ENCODE measurements around the gene PCYT2. TPM values are rescaled to one million over a fixed set of nuclear protein-coding genes. Genes with fewer than 3 reads are reported as not detected.

Gene PCYT2
- total RNA-seq, 1 donor from 2014 or later = 24.5 TPM

DNA sequence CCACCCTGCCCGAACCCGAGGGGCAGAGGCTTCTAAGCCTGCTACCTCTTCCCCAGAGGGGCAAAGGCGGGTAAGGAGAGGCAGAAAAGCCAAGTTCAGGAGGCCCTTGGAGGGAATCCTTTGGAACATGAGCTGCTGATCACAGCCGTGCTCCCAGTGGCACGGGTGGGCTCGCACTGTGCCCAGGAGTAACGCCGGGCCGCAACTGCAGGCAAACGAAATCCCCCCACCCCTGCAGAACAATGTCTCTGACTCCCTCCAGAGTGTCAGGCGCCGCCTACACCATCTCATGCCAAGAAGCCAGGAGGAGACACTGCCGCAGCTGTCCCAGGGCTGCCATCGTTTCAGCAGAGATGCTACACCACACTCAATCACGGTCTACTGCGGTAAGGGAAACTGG, 59.8 kb downstream of the PCYT2 start:
- no peak for DNase-seq

Other genes with a start within 250 kb of the PCYT2 start
- 5.5 TPM for gene OXLD1, start 244.8 kb downstream of the PCYT2 start, total RNA-seq
- gene CCDC137, start 244.7 kb downstream of the PCYT2 start, total RNA-seq = 3.9 TPM
- gene ARL16, start 227.6 kb downstream of the PCYT2 start, total RNA-seq = 34.0 TPM
- 37.6 TPM for gene HGS, start 227.4 kb downstream of the PCYT2 start, total RNA-seq
- 4.7 TPM for gene MRPL12, start 208.0 kb downstream of the PCYT2 start, total RNA-seq
- 4.2 TPM for gene SLC25A10, start 199.1 kb downstream of the PCYT2 start, total RNA-seq
- gene GCGR, start 107.2 kb downstream of the PCYT2 start, total RNA-seq = not detected
- gene MCRIP1, start 78.1 kb downstream of the PCYT2 start, total RNA-seq = 85.9 TPM
- gene PPP1R27, start 76.3 kb downstream of the PCYT2 start, total RNA-seq = not detected
- 57.4 TPM for gene P4HB, start 50.9 kb downstream of the PCYT2 start, total RNA-seq
- gene ARHGDIA, start 40.1 kb downstream of the PCYT2 start, total RNA-seq = 22.9 TPM
- 78.3 TPM for gene ALYREF, start 19.8 kb downstream of the PCYT2 start, total RNA-seq
- 43.0 TPM for gene ANAPC11, start 19.7 kb downstream of the PCYT2 start, total RNA-seq
- gene NPB, start 9.2 kb downstream of the PCYT2 start, total RNA-seq = 2.0 TPM
- gene SIRT7, start 6.8 kb upstream of the PCYT2 start, total RNA-seq = 8.0 TPM
- gene MAFG, start 16.3 kb upstream of the PCYT2 start, total RNA-seq = 16.5 TPM
- 17.6 TPM for gene PYCR1, start 25.9 kb upstream of the PCYT2 start, total RNA-seq
- gene MYADML2, start 35.8 kb upstream of the PCYT2 start, total RNA-seq = 0.16 TPM
- 0.31 TPM for gene NOTUM, start 49.8 kb upstream of the PCYT2 start, total RNA-seq
- 11.1 TPM for gene ASPSCR1, start 66.2 kb upstream of the PCYT2 start, total RNA-seq
- 29.2 TPM for gene CENPX, start 111.5 kb upstream of the PCYT2 start, total RNA-seq
- 14.2 TPM for gene LRRC45, start 111.9 kb upstream of the PCYT2 start, total RNA-seq
- 76.0 TPM for gene RAC3, start 120.3 kb upstream of the PCYT2 start, total RNA-seq
- gene DCXR, start 126.3 kb upstream of the PCYT2 start, total RNA-seq = 18.1 TPM
- gene RFNG, start 140.4 kb upstream of the PCYT2 start, total RNA-seq = 14.5 TPM
- 64.4 TPM for gene GPS1, start 140.5 kb upstream of the PCYT2 start, total RNA-seq
- 21.4 TPM for gene DUS1L, start 154.4 kb upstream of the PCYT2 start, total RNA-seq
- 84.1 TPM for gene FASN, start 186.8 kb upstream of the PCYT2 start, total RNA-seq

Measured in occipital lobe (tissue), 2 donors.